Non-pigmented ciliary epithelial cell (primary cell): ENCODE measurements around the gene ANAPC4.

ENCODE experiments used
- DNase-seq: peaks from one replicate; pipeline ENCODE4 v3.0.0-alpha.2; 2010; ENCODE audit warnings: low read depth

Gene ANAPC4

DNA sequence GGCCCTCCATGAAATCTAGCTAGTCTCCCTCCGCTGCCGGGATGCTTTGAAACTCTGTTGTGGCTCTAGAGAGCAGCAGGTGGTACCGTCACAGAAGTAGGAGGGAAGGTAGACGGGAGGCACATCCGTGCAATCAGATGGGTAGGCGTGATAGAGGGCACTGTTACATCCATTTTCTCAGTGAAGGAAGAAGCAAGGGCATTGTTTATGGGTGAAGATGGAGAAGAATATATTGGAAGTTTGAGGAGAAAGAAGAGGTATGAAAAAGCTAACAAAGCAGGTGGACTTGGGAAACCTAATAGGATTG lies 1.3 kb downstream of the ANAPC4 start:
- DNase-seq, result no peak

DNA sequence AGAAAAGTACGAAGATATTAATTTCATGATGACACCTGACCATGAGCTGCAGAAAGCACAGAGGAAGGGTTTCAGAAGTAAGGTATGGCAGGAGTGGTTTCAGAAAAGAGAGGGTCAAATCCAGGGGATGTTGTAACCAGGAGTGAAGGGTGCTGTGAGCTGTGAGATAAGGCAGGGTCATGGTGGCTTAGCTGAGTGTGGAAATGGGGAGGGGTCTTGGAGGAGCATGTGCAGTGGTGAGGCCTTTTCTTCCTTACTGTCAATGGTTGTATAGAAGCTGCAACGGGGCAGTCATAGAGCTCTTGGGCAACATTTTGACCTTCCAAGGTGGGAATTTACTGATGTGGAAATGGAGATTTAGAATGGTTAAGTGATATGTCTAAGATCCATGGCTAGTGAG lies 2.5 kb downstream of the ANAPC4 start:
- no peak for DNase-seq

DNA sequence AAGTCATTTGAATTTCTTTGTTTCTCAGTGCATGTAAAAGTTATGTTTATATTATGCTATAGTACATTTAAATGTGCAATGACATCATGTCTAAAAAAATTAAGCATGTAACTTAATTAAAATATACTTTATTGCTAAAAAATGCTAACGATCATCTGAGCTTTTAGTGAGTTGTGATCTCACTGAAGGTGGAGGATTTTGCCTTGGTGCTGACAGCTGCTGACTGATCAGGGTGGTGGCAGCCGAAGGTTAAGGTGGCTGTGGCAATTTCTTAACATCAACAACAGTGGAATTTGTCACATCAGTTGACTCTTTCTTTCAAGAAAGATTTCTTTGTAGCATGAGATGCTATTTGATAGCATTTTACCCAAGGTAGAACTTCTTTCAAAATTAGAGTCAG lies 6.6 kb downstream of the ANAPC4 start:
- DNase-seq, result no peak

DNA sequence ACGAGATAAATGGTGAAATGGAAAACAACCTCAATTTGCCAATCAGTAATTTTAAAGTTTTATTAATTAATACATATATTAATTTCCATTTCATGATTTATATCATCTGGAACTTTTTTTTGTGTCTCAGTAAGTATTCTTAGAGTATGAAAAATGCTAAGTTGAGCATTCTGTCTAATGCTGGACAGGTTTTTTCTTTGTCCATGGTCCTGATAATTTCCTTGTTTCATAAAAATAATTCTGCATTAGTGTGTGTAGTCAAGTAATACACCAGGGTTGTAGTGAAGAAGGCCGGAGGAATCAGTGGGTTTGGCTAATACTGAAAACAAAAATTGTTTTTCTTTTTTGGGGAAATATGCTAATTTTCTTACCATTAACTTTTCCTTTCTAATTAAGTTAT lies 9.9 kb downstream of the ANAPC4 start:
- no peak for DNase-seq

DNA sequence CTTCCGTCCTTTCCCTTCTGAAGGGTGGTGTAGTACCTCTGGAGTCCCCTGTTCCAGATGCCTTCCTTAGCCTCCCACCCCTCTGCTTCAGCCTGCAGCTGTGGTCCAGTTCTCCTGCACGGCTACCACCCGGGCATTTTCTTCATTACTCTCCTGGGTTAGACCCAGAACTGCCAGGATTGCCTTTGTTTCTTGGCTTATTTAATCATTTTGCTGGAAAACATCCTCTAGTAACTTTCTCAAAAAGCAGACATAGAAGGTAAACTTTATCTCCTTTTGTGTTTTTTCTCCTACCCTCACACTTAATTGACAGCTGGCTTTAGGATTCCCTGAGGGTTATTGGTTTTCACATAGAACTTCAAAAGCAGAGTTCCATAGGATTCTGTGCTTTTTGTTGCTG lies 20.2 kb downstream of the ANAPC4 start:
- no peak for DNase-seq

DNA sequence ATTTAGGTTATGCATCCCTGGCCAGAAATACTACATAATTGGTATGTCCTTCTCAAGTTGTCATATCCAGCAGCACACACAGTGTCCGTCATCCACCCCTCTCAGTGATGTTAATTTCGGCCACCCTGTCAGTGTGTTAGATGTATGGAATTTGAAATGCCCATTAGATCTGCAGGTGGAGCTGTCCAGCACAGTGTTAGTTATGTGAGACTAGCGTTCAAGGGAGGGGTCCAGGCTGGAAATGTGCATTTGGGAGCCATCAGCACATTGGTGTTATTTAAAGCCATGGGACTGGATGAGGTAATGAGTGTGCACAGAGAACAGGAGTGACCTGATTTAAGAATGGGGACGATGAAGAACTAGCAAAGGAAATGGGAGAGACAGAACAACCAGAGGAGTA lies 22.4 kb downstream of the ANAPC4 start:
- no peak for DNase-seq

DNA sequence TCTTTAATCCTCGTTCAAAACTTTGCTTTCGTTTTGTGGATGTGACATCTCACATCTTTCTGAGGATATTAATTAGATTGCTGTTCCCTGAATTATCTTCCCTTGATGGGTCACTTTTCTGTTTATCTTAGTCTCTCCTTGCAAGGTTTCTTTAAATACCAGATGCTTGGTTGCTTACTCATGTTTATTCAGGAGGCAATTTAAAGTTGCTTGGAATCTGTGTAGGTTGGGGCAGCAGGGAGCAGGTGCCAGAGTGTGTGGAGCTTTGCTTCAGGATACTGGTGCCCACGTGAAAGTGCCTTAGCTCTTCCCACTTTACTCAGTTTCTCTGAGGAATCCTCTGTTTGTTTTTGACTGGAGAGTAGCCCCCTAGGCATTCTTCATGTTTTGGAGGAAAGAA lies 24.0 kb downstream of the ANAPC4 start:
- DNase-seq, result no peak

DNA sequence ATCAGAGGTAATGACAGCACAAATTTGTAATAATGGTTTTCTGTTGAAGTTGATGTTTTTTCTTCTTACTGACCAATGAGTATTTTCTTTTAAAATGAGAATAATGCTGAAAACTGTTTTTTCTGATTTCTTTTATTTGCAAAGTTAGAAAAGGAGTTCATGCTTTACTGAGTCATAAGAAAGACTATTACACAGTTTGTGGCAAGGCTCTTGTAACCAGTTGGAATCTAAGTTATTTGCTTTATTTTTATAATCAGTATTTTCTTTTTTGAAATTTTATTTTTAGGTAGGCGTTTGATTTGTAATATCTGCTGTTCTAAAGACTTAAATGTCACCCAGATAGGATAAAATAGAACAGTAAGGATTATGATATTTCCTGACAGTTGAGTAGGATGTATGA lies 25.5 kb downstream of the ANAPC4 start:
- no peak for DNase-seq

DNA sequence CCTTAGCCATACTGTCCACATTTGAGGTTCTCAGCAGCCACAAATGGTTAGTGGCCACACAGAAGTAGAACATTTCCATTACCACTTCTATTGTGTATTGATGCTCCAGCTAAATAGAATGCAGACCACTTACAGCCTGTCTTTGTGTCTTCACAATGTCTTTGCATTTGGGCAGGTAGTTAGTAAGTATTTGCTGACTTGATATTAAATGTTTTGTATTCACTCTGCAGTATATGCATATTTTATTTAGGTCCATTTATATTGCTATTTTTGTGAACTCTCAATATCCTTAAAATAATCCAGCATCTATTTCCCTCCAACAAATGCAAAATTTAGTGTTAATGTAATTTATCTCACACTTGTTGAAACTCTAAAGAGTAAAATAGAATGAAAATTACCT lies 26.6 kb downstream of the ANAPC4 start:
- DNase-seq, result no peak

DNA sequence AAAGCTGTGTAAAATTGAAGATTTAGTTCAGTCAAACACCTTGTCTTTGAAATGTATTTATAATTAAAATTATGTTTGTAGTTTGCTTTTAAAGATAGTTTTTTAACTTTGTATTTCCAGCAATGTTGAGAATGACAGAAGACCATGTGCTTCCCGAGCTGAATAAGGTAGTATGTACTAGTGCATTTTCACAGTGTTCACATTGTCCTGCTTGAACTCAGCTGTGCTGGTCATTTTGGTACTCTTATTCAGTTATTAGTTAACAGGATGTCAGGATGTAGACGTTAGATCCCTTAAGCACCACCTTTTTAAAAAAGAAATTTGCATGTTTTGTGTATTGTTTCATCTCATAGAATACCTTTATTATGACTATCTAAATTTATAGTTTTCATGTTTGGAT lies 28.4 kb downstream of the ANAPC4 start:
- no peak for DNase-seq

DNA sequence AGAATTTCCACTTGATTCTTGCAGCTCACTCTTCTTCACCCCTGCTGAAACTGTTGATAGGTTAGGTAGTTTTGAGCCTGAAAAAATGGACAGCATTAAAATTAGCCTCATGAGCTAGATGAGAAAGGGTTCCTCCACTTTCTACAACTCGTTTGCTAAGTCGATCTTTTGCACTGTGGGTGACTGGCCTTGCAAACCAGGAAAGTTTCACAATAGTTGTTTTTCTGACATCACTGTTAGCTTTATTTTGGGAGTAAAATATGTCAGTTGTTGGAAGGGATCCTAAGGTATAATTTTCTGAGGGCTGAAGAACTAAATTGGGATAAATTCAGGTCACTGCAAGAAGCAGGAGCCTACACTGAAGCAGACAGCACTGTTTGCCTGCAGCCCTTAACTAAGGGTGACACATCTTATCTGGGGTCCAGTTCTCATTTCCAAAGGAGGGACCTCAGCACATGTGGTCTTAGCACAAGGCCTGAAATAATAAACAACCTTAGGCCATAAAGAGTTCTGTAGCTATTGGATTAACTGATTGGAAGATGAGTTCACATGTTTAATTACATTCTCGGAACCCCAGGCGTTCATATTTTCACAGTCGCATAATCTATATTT lies 29.1 kb downstream of the ANAPC4 start:
- peak; percentile 10 for DNase-seq

DNA sequence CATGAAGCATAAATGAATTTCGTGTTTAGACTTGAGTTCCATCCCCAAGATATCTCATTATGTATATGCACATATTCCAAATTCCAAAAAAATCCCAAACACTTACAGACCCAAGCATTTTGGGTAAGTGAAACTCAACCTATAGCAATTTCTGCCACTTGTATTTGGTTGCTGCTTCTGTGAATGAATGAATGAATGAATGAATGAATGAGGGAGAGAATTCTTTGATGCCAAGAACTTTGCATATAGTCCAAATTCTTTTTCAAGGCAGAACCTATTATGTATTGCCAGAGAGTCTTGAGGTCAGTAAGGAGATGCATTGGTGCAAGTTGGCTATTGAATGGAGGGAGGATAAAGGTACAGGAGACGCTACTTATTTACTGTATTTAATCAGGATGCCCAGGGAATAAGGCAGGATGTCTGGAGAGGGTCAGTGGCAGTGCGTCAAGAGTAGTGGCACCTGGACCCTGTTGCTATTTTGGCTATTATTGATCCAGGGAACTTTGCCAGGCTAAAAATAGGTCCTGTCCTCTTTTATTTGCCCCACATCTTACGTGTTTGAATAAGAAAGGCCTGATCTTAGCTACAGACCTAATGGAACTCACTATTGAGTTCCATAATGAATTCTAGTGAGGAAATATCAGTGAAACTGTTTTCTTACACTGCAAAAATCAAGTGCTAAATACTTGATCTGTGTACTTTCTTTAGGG lies 33.9 kb downstream of the ANAPC4 start:
- no peak for DNase-seq

DNA sequence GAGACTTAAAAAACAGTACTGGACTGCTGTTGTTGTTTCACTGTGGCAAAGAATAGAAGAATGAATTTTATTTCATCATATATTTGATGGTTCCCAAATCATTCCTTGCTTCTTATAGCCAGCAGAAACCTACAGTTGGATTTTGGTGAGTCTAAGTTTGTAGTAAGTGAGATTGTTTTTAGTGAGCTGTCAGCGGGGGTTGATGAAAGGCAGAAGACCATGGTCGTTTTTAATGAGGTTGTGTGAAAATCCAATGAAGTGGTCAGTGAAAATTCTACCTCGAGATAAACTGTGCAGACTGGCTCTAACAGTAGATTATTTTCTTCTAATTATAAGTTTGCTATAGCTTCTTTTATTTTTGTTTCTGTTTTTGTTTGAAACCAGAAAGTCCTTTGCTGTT lies 36.2 kb downstream of the ANAPC4 start:
- no peak for DNase-seq

DNA sequence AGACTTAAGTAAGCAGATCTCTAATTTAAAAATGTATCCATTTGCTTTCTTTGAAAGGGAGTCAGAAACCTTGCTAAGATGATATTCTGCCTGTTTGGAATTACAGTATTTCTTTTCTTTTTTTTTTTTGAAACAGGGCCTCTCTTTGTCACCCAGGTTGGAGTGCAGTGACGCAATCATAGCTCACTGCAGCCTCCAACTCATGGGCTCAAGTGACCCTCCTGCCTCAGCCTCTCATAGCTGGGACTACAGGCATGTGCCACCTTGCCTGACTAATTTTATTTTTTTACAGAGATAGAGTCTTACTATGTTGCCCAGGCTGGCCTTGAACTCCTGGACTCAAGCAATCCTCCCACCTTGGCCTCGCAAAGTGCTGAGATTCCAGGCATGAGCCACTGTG lies 40.0 kb downstream of the ANAPC4 start:
- no peak for DNase-seq

DNA sequence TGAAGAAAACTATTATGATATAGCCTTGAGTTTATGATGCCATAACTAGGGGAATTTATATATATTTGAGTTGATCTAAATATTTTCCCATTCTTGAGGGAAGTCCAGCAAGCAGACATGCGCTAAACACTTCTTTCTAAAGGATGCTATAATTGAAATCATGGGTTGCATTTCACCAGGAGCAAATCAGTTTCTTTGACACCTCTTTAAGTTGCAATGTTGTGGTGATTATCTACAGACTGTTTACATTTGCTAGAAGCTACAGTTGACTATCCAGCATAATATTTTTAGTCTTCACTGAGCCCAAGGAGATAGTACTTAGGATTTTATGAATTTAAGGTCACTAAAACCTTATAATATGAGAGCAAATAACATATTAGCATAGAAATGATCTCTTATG lies 43.9 kb downstream of the ANAPC4 start:
- no peak for DNase-seq

DNA sequence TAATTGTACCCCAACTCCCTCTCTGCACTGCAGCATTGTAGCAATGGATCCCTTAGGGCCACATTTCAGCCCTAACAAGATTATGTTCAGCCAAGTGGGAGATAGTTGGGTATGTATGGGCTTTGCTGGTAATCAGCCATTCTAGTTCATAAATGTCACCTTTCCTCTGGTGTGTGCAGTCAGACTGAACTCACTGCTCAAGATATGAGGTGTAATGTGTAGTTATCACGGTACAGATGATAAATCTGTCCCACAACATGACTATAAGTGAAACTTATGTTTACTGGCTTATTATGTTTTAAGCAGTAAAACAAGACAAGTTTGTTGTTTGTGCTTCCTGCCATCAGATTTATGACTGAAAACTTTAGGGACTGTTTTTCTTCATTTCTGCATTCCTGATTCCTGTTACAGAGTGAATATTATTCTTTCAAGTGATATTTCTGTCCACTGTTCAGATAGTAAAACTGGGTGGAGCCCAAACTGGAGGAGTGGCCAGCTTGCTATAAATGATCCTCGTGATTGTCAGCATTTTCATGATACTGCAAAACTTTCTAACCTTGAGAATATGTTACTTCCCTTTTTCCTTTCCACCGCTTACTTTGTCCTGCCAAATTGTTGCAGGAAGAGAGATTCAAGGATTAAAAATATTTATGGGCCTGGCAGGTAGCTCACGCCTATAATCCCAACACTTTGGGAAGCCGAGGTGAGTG lies 44.9 kb downstream of the ANAPC4 start:
- DNase-seq, result no peak

DNA sequence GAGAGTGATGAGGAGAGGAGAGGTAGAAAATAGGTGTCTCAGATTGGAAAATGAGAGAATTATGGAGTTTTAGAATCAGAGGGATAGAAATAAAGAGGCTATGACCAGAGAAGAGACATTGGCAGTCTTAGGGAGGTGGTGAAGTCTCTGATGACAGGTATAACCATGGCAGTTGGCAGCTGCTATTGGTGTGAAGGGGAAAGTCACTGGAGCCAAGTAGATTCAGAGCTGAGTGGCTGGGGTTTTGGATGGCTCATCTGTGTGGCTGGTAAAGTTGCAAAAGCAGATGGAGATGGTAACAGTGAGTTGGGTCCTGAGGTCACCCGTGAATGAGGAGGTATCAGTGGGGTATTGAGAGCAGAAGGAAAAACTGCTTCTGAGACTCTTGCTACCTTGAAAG lies 46.5 kb downstream of the ANAPC4 start:
- DNase-seq, result no peak

DNA sequence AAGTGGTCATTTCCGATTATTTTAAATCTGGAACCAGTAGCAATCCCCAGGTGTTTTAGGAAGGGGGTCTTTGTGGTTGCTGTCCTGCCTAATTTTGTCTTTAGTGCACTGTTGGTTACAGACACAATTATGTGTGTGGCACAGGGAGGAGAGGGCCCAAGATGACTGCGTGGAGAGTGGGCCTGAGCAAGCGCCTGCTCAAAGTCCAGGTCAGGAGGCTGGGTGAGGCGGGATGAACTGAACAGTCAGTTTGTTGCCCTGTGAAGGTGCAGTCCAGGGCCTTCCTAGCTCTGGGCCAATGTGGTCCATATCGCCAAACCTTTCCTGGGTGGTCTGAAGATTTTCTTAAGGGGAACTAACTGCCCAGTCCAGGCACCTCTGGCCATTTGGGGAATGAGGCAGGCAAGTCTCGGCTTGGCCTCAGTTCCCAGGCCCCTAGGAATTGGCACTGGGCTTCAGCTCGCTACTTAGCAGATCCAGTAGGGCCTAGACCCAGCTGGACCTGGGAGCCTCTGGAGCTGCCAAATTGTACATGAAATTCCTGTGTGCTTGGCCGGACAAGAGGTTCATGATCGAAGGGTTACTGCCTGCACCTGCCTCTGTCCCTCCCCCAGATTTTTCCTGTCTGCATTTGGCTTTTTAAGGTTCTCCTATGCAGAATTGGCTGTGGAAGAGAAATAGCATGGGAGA lies 47.6 kb downstream of the ANAPC4 start:
- DNase-seq, result no peak

DNA sequence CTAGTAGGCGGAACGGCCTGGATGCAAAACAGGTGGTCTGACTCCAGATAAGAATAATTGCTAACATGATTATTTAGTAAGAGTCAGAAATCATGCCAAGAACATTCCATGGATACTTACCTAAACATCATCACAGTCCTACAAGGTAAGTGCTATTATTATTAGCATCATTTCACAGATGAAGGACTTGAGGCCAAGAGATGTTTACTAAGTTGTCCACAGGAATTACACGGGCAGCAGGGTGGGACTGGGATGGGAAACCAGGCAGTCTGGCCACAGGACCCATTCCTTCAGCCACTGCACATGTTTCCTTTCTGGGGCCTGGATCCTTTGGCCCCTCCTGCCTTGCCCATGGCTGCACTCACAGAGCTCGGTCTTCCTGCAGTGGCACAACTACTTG lies 48.3 kb downstream of the ANAPC4 start:
- DNase-seq, result no peak

DNA sequence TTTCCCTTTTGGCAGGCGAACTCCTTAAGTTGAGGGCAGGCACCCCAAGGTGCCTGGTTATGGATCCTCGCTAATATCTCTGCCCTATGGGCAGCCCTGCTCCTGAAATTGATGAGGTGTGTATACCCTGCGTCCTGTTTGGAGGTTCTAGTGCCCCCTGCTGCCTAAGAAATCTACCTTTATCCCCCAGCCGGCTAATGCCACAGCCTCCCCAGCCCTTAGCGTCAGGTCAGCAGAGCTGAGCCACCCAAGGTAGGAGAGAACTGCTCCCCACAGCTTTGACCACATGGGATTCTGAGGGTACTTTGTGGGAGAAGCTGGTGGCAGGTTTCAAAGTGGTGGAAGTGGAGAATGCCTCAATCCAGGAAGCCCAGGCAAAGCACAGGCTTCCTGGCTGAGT lies 50.8 kb downstream of the ANAPC4 start:
- no peak for DNase-seq

DNA sequence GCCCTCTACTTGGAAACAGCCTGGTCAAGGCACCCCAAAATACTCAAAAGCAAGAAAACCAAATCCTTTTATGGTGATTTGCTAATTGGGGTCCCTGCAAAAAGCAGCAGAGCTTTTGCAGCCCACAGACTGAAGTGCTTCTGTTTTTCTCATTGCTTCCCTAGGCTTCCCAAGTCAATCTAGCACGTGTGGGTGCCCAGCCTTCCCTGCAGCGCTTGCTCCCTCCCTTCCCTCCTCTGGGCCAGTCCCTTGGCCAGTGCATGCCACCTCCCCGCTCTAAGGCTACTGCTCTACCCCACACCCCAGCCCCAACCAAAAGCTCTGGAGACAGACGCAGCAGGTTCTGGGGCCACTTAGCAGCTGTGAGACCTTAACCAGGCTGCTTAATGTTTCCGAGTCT lies 53.6 kb downstream of the ANAPC4 start:
- no peak for DNase-seq

DNA sequence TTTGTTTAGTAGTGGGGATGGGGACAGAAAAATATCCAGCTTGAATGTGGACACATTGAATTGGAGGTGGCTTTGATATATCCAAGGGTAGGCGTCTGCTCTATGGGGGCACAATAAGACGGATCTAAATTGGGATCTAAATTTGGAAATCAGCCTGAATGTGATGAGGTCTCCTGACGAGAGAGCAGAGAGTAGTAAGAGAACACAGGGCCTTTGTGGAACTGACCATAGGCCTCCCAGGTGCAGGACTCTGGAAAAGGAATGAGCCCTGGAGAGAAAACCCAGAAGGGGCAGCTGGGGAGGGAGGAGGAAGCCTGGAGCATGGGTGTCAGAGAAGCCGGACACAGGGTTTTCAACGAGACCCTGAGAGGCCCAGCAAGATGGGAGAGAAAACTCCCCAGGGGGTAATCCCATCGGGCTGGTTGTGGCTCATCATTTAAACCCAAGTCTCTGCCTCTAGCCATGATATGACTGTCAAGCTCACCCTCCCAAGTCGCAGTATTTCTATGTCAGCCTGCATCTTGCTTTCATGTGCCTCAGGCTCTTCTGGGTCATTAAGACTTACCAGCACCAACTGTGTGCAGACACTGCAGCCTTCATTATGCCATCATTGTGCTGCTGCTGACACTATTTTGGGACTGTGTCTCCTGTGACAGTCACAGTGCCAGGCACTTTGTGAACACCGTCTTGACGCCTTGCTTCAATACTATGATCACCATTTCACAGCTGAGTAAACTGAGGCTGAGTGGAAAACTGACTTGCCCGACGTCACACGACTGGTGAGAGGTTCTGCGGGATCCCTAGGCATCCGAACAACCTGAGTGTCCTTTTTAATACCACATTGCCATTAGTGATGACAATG lies 57.1 kb downstream of the ANAPC4 start:
- no peak for DNase-seq
